Measurements from ENCODE around the gene WARS2. TPM values are rescaled to one million over a fixed set of nuclear protein-coding genes. Genes with fewer than 3 reads are reported as not detected.

WARS2 gene
- total RNA-seq, 4 donors from 2014 or later: 4.6 to 18.6 (median 10.3) TPM

- intact Hi-C loops (cut with DNase I; ENCODE audit: low total_unique reads): loop anchor here (10.0 kb wide), 1 partner anchor 53 kb away; the partner anchor contains the start of gene WARS2
- Histone ChIP-seq H3K27me3 (no peaks in the 10 kb centered on the region), H3K36me3 (no peaks in the 10 kb centered on the region), H3K4me1 (no peaks in the 10 kb centered on the region), H3K27ac (no peak overlapping the region), H3K4me3 (no peak overlapping the region), H3K9me3 (peaks cover 0 to 2% of the 10 kb centered on the region in 2 donors)
- in situ Hi-C loops (cut with MboI; ENCODE audit: low pct_ligation_motif_present in 1 of 4, low pct_unique_long_range_greater_than_20kb in 1 of 4, low sequenced_read_pairs in 3 of 4): no loop called here
- DNase-seq: no peak
- TF ChIP-seq CTCF (IDR thresholded peaks at IDR 0.05) (no peak), EP300 (IDR thresholded peaks at IDR 0.05; ENCODE audit: low read depth) (no peak), POLR2A (IDR thresholded peaks at IDR 0.05) (no peak), POLR2AphosphoS5 (IDR thresholded peaks at IDR 0.05) (no peak)
- 71 to 85% methylated on average over 1 to 4 of the region's 4 CpGs for WGBS, 2 donors (ENCODE audit: low coverage in 1 of 2)
Observed at GRCh38 chr1:119091618-119092017, 48.8 kb downstream of the WARS2 start.

- Histone ChIP-seq H3K9me3 (peaks cover 0 to 2% of the 10 kb centered on the region in 2 donors), H3K4me3 (no peak overlapping the region), H3K4me1 (no peaks in the 10 kb centered on the region), H3K36me3 (no peaks in the 10 kb centered on the region), H3K27me3 (no peaks in the 10 kb centered on the region), H3K27ac (no peak overlapping the region)
- 96 to 100% methylated on average over 2 to 3 of the region's 3 CpGs for WGBS, 2 donors (ENCODE audit: low coverage in 1 of 2)
- TF ChIP-seq POLR2A (IDR thresholded peaks at IDR 0.05) (no peak), CTCF (IDR thresholded peaks at IDR 0.05) (no peak), POLR2AphosphoS5 (IDR thresholded peaks at IDR 0.05) (no peak), EP300 (IDR thresholded peaks at IDR 0.05; ENCODE audit: low read depth) (no peak)
- no peak for DNase-seq
- in situ Hi-C loops (cut with MboI; ENCODE audit: low pct_ligation_motif_present in 1 of 4, low pct_unique_long_range_greater_than_20kb in 1 of 4, low sequenced_read_pairs in 3 of 4): no loop called here
- intact Hi-C loops (cut with DNase I; ENCODE audit: low total_unique reads): loop anchor here (10.0 kb wide), 1 partner anchor 55 kb away; the partner anchor contains the start of gene WARS2
Observed at GRCh38 chr1:119090250-119090649, 50.2 kb downstream of the WARS2 start.

GRCh38 chr1:119086830-119087229, 53.6 kb downstream of the WARS2 start:
- no peak for DNase-seq
- TF ChIP-seq CTCF (IDR thresholded peaks at IDR 0.05): no peak
- no peak for TF ChIP-seq EP300 (IDR thresholded peaks at IDR 0.05; ENCODE audit: low read depth)
- TF ChIP-seq POLR2A (IDR thresholded peaks at IDR 0.05): no peak
- no peak for TF ChIP-seq POLR2AphosphoS5 (IDR thresholded peaks at IDR 0.05)
- no peak overlapping the region for H3K4me3 ChIP-seq
- in situ Hi-C loops (cut with MboI; ENCODE audit: low pct_ligation_motif_present in 1 of 4, low pct_unique_long_range_greater_than_20kb in 1 of 4, low sequenced_read_pairs in 3 of 4) (no loop called here), intact Hi-C loops (cut with DNase I; ENCODE audit: low total_unique reads) (no loop called here)
- no peaks in the 10 kb centered on the region for H3K36me3 ChIP-seq
- H3K27me3 ChIP-seq: no peaks in the 10 kb centered on the region
- 51 to 66% methylated on average over 2 of the region's 2 CpGs for WGBS, 2 donors (ENCODE audit: low coverage in 1 of 2)
- no peaks in the 10 kb centered on the region for H3K4me1 ChIP-seq
- H3K27ac ChIP-seq: no peak overlapping the region
- peaks cover 0 to 2% of the 10 kb centered on the region in 2 donors for H3K9me3 ChIP-seq

GRCh38 chr1:119084798-119085197, 55.7 kb downstream of the WARS2 start:
- Histone ChIP-seq H3K9me3 (no peaks in the 10 kb centered on the region), H3K4me3 (no peak overlapping the region), H3K27me3 (no peaks in the 10 kb centered on the region), H3K4me1 (no peaks in the 10 kb centered on the region), H3K36me3 (no peaks in the 10 kb centered on the region), H3K27ac (no peak overlapping the region)
- WGBS, 2 donors (ENCODE audit: low coverage in 1 of 2): 80 to 92% methylated on average over 6 to 10 of the region's 10 CpGs
- intact Hi-C loops (cut with DNase I; ENCODE audit: low total_unique reads): no loop called here
- TF ChIP-seq POLR2A (IDR thresholded peaks at IDR 0.05) (no peak), POLR2AphosphoS5 (IDR thresholded peaks at IDR 0.05) (no peak), CTCF (IDR thresholded peaks at IDR 0.05) (no peak), EP300 (IDR thresholded peaks at IDR 0.05; ENCODE audit: low read depth) (no peak)
- DNase-seq: no peak
- in situ Hi-C loops (cut with MboI; ENCODE audit: low pct_ligation_motif_present in 1 of 4, low pct_unique_long_range_greater_than_20kb in 1 of 4, low sequenced_read_pairs in 3 of 4): no loop called here
